Karpas-422 (cell line): Measurements from ENCODE around the gene TUG1. TPM values are rescaled to one million over a fixed set of nuclear protein-coding genes. Genes with fewer than 3 reads are reported as not detected.

ENCODE experiments used
- small RNA-seq: library from RNA; depleted of rRNA; stranded (forward); fragments of <200 nt; gene quantifications from one replicate; pipeline ENCODE3, GENCODE V24; 2014
- total RNA-seq: library from RNA; depleted of rRNA; stranded (reverse); fragments of >200 nt; shearing (Covaris generic); gene quantifications from 2 replicates; pipeline ENCODE4 v1.2.3, GENCODE V29; 2014; ENCODE audit warnings: low replicate concordance; rRNA removed

Gene TUG1
- total RNA-seq, 1 experiment from 2014 or later: 97.4 TPM

Small RNAs within 50 kb of the gene (small RNA-seq; reads per million reads assigned to genes)
- gene RF01892: not detected

Other genes with a start within 250 kb of the TUG1 start
- 29.0 and 30.4 TPM in 2 replicates for gene MORC2, start 491 bp upstream of the TUG1 start, total RNA-seq
- 23.5 and 27.9 TPM in 2 replicates for gene SMTN, start 112.1 kb downstream of the TUG1 start, total RNA-seq
- 11.1 and 18.5 TPM in 2 replicates for gene SELENOM, start 138.3 kb downstream of the TUG1 start, total RNA-seq
- gene INPP5J, start 153.7 kb downstream of the TUG1 start, total RNA-seq: 14.4 and 18.3 TPM in 2 replicates
- not detected in 2 replicates for gene PLA2G3, start 171.2 kb downstream of the TUG1 start, total RNA-seq
- gene RNF185, start 190.9 kb downstream of the TUG1 start, total RNA-seq: 41.1 and 44.8 TPM in 2 replicates
- 35.0 and 35.3 TPM in 2 replicates for gene LIMK2, start 243.0 kb downstream of the TUG1 start, total RNA-seq